ENCODE measurements around the gene KIRREL3.

The KIRREL3 gene

GRCh38 chr11:126949066-126949891, 51.3 kb downstream of the KIRREL3 start:
- no peak for DNase-seq

DNA sequence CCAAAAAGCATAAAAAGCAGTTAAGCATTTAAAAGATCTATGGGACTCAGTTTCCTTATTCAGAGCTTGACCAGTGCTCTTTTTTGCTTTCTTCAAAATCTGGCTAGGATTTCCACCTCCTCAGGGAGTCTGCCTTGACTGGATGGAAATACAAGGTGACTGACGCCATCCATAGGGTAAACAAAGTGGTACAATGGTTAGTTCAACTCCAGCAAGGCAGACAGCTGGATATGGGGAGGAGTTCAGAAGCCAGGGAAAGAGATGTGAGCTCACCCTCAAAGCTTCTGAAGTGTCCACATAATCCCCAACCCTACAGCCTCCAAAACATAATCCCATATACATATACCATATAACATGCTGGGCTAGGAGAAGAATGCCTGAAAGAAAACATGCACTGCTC, 52.0 kb downstream of the KIRREL3 start:
- no peak for DNase-seq

DNA sequence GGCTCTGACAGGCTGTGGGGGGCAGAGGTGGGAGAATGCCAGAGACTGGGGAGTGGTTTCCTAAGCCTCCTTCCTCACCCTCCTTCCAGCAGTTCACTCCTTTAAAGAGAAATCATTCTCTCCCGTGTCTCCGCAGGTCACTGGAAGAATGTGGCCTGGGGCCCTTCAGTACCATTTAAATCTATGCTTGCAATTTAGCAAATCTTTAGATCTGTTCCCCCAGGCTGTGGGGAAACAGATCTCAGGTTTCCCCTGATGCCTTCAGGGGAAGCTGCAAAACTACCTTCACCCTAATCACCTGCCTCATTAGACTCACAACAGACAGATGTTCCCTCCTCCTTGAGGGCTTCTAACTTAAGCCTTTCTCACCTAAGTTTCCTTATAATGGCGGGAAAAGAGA, 55.3 kb downstream of the KIRREL3 start:
- no peak for DNase-seq

DNA sequence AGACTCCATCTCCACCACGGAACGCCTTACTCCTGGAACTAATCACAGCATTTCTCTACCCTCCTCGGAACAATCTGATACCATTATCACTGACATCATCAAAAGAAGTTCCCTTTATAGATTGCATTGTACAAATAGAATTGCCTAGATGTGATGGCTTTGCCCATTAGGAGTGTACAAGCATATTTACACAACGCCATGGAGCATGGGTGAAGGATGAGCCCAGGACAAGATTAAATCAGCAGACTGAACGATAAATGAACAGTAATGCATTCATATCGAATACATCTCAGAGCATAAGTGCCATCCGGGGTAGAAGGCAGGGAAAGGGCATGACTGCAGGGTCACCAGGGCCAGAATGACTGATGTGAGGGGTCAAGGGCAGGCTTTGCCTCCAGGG, 57.3 kb downstream of the KIRREL3 start:
- no peak for DNase-seq

GRCh38 chr11:126942146-126942545, 58.4 kb downstream of the KIRREL3 start:
- no peak for DNase-seq

DNA sequence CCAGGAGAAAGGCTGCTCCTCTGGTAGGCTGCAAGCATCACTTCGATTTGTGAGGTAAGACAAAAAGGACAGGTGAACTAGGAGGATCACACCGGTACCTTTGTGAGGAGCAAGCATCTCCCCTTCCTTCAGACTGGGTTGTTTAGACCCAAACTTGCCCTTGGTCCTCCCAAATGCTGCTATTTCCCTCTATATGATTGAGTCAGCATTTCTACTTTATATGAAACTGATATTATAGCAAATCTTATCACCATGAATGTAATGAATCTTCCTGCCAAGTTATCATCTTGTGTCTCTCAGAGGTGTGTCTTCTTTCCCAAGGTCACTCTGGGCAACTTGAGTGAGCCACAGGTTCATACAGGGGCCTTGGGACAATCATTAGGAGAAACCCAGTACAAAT, 61.0 kb downstream of the KIRREL3 start:
- no peak for DNase-seq

GRCh38 chr11:126938718-126939117, 61.9 kb downstream of the KIRREL3 start:
- DNase-seq = no peak

GRCh38 chr11:126930091-126930841, 70.3 kb downstream of the KIRREL3 start:
- no peak for DNase-seq

DNA sequence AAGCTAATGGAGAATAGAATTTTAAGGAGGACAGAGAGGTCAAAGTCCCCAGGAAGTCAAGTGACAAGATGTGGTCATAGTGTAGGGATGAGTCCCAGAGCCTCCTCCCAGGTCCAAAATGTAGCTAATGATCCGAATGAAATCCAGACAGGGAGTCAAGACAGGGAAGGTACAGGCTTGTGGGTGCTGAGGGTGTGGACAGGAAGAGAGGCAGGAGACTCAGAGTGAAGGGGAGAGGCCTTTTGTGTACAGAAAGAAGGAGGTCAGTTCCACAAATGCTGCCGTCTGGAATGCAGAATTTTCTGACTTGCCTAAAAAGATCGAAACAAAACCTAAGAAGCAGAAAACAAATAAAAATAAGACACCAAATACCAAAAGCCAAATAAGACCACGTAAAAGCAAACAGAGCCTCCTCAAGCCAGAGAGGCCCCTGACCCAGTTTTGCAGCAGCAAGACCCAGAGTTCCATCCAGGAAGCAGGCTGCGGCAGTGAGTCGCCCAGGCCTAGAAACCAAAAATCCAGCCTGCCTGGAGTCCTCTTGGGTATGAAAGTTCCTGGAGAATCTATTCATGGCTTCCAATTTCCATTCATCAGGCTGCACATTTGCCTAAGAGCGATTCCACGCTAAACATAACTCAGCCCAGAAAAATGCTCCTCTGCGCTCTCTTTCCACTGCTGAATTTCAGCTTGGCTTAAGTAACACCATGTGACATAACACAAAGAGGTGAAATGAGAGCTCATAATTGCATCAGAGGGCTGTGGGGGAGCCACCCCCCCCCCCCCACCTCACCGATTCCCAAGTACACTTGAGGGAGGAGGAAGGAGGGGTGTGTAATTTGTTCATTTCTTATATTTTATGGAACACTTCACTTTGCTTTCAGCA, 71.2 kb downstream of the KIRREL3 start:
- DNase-seq = no peak

DNA sequence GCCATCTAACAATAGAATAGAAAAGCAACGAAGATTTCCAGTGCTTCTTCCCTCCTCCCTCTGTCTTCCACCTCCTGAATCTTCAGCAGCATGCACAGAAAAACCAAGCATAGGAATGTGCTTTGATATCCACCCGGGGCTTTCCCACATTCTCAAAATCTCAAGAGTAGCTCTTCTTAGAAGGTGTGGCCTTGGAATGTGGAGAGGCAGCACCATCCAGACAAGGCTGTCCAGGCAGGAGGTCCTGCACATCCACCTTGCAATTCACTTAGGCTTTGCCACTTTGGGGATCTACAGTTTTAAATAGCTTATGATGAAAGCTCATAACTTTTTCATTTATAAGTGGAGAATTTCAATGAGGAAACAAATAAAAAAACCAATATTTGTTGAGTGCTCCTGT, 72.9 kb downstream of the KIRREL3 start:
- no peak for DNase-seq

DNA sequence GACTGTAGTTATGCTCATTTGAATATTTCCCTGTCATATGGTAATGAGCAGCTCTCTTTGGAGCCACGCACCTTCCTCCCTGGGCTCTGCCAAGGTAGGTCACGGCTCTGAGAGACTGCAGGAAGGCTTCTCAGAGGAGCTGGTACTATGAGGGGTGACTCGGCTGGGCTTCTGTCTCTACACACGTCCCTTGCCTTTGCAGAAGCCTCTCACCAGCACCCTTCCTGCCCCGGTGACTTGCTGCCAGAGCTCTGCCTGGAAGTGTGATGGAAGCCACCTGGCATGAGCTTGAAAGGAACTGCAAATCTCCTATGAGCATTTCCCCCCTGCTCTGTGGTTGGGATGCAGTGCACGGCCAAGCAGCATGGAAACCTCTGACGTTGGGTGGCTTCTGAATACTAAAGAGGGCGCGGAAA, 74.2 kb downstream of the KIRREL3 start:
- no peak for DNase-seq

GRCh38 chr11:126925321-126926093, 75.1 kb downstream of the KIRREL3 start:
- no peak for DNase-seq

DNA sequence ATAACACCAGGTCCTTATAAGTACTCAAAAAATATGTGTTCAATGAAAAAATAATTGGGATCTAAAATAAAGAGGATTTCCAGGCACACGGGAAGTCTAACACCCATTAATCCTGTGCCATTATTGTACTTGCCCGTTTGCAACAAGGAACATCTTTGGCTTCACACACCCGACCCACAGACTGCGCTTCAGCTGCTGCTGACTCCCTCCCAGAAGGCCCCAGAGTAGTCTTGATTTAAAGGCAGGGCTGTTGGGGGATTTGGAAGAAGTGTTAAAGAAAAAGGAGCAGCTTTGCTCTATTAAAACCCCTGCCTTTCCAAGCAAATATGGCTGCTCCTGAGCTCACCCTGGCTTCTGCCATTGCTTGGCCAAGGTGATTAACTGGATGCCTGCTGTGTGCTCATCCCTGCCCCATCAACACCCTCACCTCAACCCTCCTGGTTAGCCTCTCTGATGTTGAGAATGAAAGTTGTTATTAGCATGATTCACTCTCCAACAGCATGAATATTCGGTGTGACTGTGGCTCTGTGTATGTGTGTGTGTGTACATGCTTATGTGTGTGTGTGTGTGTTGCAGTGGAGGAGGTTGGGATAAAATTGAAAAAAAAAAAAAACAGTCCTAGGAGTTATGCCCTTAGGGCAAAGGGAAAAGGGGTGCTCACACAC, 76.1 kb downstream of the KIRREL3 start:
- no peak for DNase-seq

- DNase-seq = no peak
Measured at GRCh38 chr11:126920833-126921232, 79.7 kb downstream of the KIRREL3 start.

DNA sequence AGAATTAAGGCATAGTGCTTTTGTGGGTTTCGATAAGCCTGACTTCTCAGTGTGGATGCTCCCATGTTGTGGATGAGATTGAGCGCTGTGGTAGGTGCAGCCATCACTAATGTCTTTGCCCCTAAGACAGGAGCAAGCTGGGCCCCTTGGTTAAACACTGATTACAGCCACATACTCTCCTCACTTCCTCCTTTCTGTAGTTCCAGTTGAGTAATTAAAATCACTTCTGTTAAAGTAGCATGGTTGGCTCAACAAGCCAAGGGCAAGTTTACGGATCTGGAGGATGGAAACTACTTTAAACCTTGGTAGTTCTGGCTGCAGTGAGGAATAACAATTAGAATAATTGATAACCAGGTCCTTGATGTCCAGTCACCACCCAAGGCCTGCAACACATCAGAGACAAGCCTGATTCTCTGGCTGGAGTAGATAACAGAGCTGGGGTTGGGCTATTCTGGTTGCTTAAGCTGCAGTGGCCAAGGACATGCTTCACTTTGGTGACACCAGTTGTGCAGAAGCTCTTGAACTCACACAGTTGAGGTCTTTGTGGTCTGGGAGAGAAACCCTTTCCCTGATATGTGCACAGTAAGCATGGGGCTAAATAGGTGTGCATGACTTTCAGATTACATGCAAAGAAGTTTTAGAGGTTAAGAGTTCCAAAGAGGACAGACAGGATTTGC, 81.3 kb downstream of the KIRREL3 start:
- no peak for DNase-seq

DNA sequence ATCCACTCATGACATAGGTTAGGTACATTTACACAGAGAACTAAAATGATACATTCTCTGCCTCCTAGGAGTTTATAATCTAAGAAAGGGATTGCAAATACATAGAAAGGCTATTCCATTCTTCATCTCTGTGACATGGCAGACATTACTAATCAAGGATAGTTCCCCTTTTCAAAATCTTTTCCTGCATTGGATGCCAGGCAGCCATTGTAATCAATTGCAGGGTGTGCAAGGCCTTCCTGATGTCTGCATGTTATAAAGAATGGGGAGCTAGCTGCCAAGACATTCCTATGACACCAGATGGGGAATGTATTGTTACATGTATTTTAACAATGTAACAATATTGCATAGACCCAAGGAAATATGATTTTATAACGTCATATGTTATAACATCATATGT, 82.0 kb downstream of the KIRREL3 start:
- no peak for DNase-seq

DNA sequence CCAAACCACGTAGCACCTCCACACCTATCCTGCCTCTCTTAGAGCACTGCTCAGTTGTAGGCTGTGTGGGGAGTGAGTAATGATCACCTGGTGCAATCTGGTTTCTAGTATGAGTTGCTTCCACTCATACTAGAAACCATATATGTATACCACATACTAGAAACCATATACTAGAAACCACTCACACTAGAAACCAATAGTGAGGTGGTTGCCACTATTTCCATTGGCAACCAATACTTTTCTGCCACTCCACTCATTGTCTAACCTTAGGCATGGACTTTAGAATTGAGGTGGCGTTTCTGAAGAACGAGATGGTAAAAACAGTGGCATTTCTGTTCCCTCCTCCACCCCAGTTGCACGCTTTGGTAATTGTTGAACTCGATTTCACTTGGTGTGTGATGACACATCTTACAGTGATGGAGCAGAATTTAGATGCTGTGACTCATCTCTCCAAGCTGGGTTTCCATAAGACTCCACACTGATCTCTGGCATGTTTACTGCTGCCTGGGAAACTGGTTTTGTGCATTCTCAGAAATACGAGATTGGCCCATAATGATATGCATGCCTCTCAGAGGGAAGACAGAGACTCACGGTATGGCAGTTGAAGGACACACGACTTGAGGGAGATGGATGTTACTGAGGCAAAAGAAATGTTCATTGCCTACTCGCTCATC, 82.9 kb downstream of the KIRREL3 start:
- no peak for DNase-seq

DNA sequence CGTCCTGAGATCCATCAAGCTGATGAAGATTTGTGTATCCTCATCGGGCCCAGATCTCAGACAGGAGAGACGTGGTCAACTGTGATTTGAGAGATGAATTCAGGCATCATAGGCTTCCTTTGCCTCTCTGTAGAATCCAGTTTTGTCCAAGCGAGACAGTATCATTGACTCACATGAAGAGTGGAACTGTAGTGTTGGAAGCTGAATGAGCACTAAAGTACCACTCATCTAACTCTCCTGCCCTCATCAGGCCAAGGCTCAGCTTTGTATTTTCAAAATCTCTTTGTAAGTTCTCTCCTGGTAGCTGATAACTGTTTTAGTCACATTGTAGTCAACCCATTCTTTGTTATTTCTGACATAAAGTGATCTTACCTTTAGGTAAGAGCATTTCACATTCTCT, 85.1 kb downstream of the KIRREL3 start:
- no peak for DNase-seq

DNA sequence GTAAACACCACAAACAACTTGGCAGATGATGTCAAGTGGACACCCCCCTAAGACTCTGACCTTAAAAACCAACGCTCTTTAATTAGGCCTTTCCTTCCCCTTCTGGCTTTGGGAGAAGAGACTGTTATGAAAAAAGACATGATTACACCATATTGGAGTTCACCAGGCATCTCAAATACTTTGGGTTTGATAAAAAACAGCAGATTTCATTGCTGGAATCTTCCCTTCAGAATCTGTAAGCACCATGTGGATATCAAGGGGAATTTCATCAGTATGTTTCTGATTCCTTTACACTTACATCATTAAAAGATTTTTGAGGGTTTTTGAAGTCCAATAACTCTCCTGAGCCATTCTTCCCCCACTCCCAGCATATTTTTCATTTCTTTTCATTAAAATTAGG, 85.6 kb downstream of the KIRREL3 start:
- no peak for DNase-seq

DNA sequence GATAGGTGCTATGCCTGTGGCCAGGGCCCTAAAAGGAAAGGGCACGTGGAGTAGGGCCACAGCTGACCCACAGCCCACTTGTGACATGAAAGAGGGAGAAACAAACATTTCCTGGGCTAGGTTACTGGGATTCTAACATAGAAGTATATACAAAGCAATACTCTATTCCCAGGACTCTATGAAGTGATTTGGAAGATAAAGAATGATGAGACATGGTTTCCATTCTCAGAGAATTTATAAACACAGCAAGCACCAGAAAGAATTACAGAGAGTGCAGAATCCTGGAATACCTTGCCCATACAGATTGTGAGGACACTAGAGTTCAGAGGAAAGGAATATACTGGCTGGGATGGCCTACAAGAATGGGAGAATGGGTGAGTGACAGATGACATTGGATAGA, 86.4 kb downstream of the KIRREL3 start:
- DNase-seq = no peak

DNA sequence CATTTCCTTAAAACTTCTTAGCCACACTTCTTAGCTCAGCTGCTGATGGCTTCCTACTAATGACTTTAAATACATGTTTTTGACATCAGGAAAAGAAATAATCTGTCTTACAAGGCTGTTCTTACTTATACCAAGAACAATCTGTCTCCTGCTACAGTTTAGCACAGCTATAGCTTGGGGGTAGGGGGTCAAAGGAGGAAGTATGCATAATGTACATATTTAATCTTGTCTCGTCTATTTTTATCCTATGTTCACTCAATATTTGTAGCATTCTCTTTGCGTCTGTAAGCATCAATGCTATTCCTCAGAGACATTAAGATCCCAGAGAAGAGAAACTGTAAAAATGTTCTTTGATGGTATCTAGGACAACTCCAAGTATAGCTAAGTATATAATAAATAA, 96.0 kb downstream of the KIRREL3 start:
- no peak for DNase-seq
